Neural cell (in vitro differentiated cells): ENCODE measurements around the gene IL1R2. TPM values are rescaled to one million over a fixed set of nuclear protein-coding genes. Genes with fewer than 3 reads are reported as not detected.

ENCODE experiments used
- H2AFZ ChIP-seq: fragments of 200-600, 300-800 bp; sonication (generic), shearing (Covaris generic); 2 replicates; pipeline ENCODE4 v1.6.0; 2014; ENCODE audit warnings: low read depth, mild to moderate bottlenecking, antibody characterized with exemption, low read length, moderate library complexity
- H3F3A ChIP-seq: fragments of 200-600 bp; shearing (Covaris generic); 2 replicates; pipeline ENCODE4 v1.6.1; 2016; ENCODE audit warnings: mild to moderate bottlenecking, moderate library complexity, mixed read lengths, antibody characterized with exemption, low read length; ENCODE audit not compliant: insufficient read depth, poor library complexity, severe bottlenecking
- H3K27ac ChIP-seq: fragments of 200-600, 300-800 bp; sonication (generic), shearing (Covaris generic); 2 replicates; pipeline ENCODE4 v1.5.1; 2014; ENCODE audit warnings: mild to moderate bottlenecking, low read length, moderate library complexity
- H3K27me3 ChIP-seq: fragments of 300-800, 200-600 bp; sonication (generic), shearing (Covaris generic); 2 replicates; pipeline ENCODE4 v1.6.0; 2014; ENCODE audit warnings: mild to moderate bottlenecking, low read depth, low read length, moderate library complexity; ENCODE audit not compliant: insufficient read depth
- H3K36me3 ChIP-seq: fragments of 300-800, 200-600 bp; sonication (generic), shearing (Covaris generic); 2 replicates; pipeline ENCODE4 v1.5.1; 2014; ENCODE audit warnings: mild to moderate bottlenecking, antibody characterized with exemption, low read length, moderate library complexity; ENCODE audit not compliant: insufficient read depth
- H3K4me2 ChIP-seq: fragments of 300-800, 200-600 bp; sonication (generic), shearing (Covaris generic); 2 replicates; pipeline ENCODE4 v1.6.0; 2014; ENCODE audit warnings: mild to moderate bottlenecking, low read length
- H3K4me3 ChIP-seq: fragments of 300-800, 200-600 bp; sonication (generic), shearing (Covaris generic); 2 replicates; pipeline ENCODE4 v1.5.1; 2014; ENCODE audit warnings: mild to moderate bottlenecking, low read length, moderate library complexity
- H3K79me2 ChIP-seq: fragments of 200-600 bp; shearing (Covaris generic); replicated peaks from 2 replicates; pipeline ENCODE4 v1.6.0; 2014; ENCODE audit warnings: mild to moderate bottlenecking, low read length, moderate library complexity; ENCODE audit not compliant: insufficient read depth
- H3K9ac ChIP-seq: fragments of 300-800, 200-600 bp; sonication (generic), shearing (Covaris generic); 2 replicates; pipeline ENCODE4 v1.6.1; 2016; ENCODE audit warnings: mild to moderate bottlenecking, low read length, mixed read lengths
- H3K9me2 ChIP-seq: fragments of 200-600 bp; shearing (Covaris generic); 2 replicates; pipeline ENCODE4 v1.6.1; 2016; ENCODE audit warnings: mild to moderate bottlenecking, low read length, mixed read lengths; ENCODE audit not compliant: insufficient read depth
- H3K9me3 ChIP-seq: fragments of 200-600, 300-800 bp; sonication (generic), shearing (Covaris generic); 2 replicates; pipeline ENCODE4 v1.6.1; 2016; ENCODE audit warnings: mild to moderate bottlenecking, mixed run types, low read length, moderate library complexity, mixed read lengths
- H4K20me1 ChIP-seq: fragments of 200-600 bp; shearing (Covaris generic); 2 replicates; pipeline ENCODE4 v1.6.1; 2016; ENCODE audit warnings: mild to moderate bottlenecking, mixed run types; ENCODE audit not compliant: insufficient read depth
- EP300 ChIP-seq: fragments of 450-650 bp; conservative IDR thresholded peaks from 2 replicates; pipeline ENCODE4 v1.6.1; 2014; ENCODE audit warnings: antibody characterized with exemption, mild to moderate bottlenecking, moderate library complexity; ENCODE audit not compliant: poor library complexity, severe bottlenecking
- EZH2 ChIP-seq: fragments of 200-600, 300-800 bp; shearing (Covaris generic), sonication (generic); IDR thresholded peaks from 2 replicates; pipeline ENCODE4 v1.6.1; 2014; ENCODE audit warnings: antibody characterized with exemption, low read length, borderline replicate concordance, mild to moderate bottlenecking; ENCODE audit not compliant: insufficient read depth, poor library complexity, severe bottlenecking
- MXI1 ChIP-seq: fragments of 450-650 bp; conservative IDR thresholded peaks from 2 replicates; pipeline ENCODE4 v1.6.1; 2014; ENCODE audit warnings: antibody characterized with exemption, mild to moderate bottlenecking; ENCODE audit not compliant: poor library complexity, severe bottlenecking
- POLR2AphosphoS5 ChIP-seq: IDR thresholded peaks from 2 replicates; pipeline ENCODE4 v1.6.1; 2012
- RAD21 ChIP-seq: fragments of 450-650 bp; conservative IDR thresholded peaks from 2 replicates; pipeline ENCODE4 v1.6.1; 2014; ENCODE audit warnings: antibody characterized with exemption, mild to moderate bottlenecking, moderate library complexity
- SMC3 ChIP-seq: fragments of 450-650 bp; conservative IDR thresholded peaks from 2 replicates; pipeline ENCODE4 v1.6.1; 2014; ENCODE audit warnings: antibody characterized with exemption, mild to moderate bottlenecking, moderate library complexity; ENCODE audit not compliant: poor library complexity
- TAF1 ChIP-seq: IDR thresholded peaks from 2 replicates; pipeline ENCODE4 v1.6.1; 2012; ENCODE audit warnings: low read depth
- polyA plus RNA-seq: library from polyadenylated mRNA; depleted of rRNA; stranded (reverse); fragments of >200 nt; gene quantifications from 2 replicates; pipeline ENCODE4 v1.2.3, GENCODE V29; 2014
- TF ChIP-seq, protein P1 (sequence below): IDR thresholded peaks from 2 replicates; pipeline ENCODE4 v1.6.1; 2012; ENCODE audit warnings: borderline replicate concordance
- TF ChIP-seq, protein P2 (sequence below): fragments of 450-650 bp; IDR thresholded peaks from 2 replicates; pipeline ENCODE4 v1.5.1; 2014; ENCODE audit warnings: antibody characterized with exemption, mild to moderate bottlenecking, moderate library complexity; ENCODE audit not compliant: poor library complexity, severe bottlenecking

Gene IL1R2
- polyA plus RNA-seq, 1 donor from 2014 or later: not detected

DNA sequence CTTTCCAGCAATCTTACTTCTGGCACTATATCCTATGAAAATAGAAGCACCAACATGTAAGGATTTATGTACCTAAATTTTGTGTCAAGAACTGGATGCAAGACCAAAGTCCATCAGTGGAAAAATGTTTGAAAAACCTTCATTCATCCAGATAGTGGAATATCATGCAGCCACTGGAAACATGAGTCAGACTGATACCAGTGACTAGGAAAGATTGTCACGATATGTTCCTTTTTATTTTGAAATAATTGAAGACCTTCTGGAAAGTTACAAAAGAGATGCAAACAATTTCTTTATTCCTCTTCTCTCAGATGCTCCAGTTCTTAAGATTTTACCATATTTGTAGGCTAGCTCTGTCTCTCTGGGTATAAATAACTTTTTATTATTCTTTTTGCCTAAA is 40.5 kb upstream of the IL1R2 start:
- H3K9ac ChIP-seq: no peak overlapping the region
- TF ChIP-seq EP300 (no peak), MXI1 (no peak), EZH2 (no peak), TAF1 (no peak), RAD21 (no peak), SMC3 (no peak), POLR2AphosphoS5 (no peak)
- TF ChIP-seq, protein P1, sequence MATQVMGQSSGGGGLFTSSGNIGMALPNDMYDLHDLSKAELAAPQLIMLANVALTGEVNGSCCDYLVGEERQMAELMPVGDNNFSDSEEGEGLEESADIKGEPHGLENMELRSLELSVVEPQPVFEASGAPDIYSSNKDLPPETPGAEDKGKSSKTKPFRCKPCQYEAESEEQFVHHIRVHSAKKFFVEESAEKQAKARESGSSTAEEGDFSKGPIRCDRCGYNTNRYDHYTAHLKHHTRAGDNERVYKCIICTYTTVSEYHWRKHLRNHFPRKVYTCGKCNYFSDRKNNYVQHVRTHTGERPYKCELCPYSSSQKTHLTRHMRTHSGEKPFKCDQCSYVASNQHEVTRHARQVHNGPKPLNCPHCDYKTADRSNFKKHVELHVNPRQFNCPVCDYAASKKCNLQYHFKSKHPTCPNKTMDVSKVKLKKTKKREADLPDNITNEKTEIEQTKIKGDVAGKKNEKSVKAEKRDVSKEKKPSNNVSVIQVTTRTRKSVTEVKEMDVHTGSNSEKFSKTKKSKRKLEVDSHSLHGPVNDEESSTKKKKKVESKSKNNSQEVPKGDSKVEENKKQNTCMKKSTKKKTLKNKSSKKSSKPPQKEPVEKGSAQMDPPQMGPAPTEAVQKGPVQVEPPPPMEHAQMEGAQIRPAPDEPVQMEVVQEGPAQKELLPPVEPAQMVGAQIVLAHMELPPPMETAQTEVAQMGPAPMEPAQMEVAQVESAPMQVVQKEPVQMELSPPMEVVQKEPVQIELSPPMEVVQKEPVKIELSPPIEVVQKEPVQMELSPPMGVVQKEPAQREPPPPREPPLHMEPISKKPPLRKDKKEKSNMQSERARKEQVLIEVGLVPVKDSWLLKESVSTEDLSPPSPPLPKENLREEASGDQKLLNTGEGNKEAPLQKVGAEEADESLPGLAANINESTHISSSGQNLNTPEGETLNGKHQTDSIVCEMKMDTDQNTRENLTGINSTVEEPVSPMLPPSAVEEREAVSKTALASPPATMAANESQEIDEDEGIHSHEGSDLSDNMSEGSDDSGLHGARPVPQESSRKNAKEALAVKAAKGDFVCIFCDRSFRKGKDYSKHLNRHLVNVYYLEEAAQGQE: no peak
- TF ChIP-seq, protein P2, sequence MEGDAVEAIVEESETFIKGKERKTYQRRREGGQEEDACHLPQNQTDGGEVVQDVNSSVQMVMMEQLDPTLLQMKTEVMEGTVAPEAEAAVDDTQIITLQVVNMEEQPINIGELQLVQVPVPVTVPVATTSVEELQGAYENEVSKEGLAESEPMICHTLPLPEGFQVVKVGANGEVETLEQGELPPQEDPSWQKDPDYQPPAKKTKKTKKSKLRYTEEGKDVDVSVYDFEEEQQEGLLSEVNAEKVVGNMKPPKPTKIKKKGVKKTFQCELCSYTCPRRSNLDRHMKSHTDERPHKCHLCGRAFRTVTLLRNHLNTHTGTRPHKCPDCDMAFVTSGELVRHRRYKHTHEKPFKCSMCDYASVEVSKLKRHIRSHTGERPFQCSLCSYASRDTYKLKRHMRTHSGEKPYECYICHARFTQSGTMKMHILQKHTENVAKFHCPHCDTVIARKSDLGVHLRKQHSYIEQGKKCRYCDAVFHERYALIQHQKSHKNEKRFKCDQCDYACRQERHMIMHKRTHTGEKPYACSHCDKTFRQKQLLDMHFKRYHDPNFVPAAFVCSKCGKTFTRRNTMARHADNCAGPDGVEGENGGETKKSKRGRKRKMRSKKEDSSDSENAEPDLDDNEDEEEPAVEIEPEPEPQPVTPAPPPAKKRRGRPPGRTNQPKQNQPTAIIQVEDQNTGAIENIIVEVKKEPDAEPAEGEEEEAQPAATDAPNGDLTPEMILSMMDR: no peak

GRCh38 chr2:101952551-101952950 is 39.2 kb upstream of the IL1R2 start:
- Histone ChIP-seq H3K9ac (no peak overlapping the region), H3K9me3 (no peaks in the 10 kb centered on the region), H3K9me2 (no peaks in the 10 kb centered on the region), H3K4me2 (no peak overlapping the region), H3K36me3 (no peaks in the 10 kb centered on the region), H2AFZ (no peak overlapping the region), H3F3A (no peaks in the 10 kb centered on the region), H3K4me3 (no peak overlapping the region), H3K79me2 (no peaks in the 10 kb centered on the region), H3K27me3 (no peaks in the 10 kb centered on the region), H3K27ac (no peak overlapping the region), H4K20me1 (no peaks in the 10 kb centered on the region)
- TF ChIP-seq, protein P2: no peak
- TF ChIP-seq POLR2AphosphoS5 (no peak), MXI1 (no peak), TAF1 (no peak), RAD21 (no peak), EP300 (no peak), EZH2 (no peak), SMC3 (no peak)
- TF ChIP-seq, protein P1: no peak

More for the DNA sequence above, 40.5 kb upstream of the IL1R2 start:
- no peak overlapping the region for H2AFZ ChIP-seq
- H3K27ac ChIP-seq: no peak overlapping the region
- H3K4me3 ChIP-seq: no peak overlapping the region
- H3K27me3 ChIP-seq: no peaks in the 10 kb centered on the region
- H3K36me3 ChIP-seq: no peaks in the 10 kb centered on the region
- H3K4me2 ChIP-seq: no peak overlapping the region
- H4K20me1 ChIP-seq: no peaks in the 10 kb centered on the region
- H3F3A ChIP-seq: no peaks in the 10 kb centered on the region
- H3K9me2 ChIP-seq: no peaks in the 10 kb centered on the region
- H3K79me2 ChIP-seq: no peaks in the 10 kb centered on the region
- no peaks in the 10 kb centered on the region for H3K9me3 ChIP-seq
